Suprapubic skin (tissue), 4 donors: Measurements from ENCODE around the gene FAM241A. TPM values are rescaled to one million over a fixed set of nuclear protein-coding genes. Genes with fewer than 3 reads are reported as not detected.

Source experiments
- DNase-seq, 2 donors: peaks; one replicate each; pipeline ENCODE4 v3.0.0-alpha.2; 2019; ENCODE audit warnings: low spot score in 2 of 2
- H3K27ac ChIP-seq: fragments of 200-600 bp; sonication (generic); one replicate; pipeline ENCODE4 v1.5.1; 2019
- H3K27me3 ChIP-seq: fragments of 200-600 bp; sonication (generic); one replicate; pipeline ENCODE4 v1.5.1; 2019
- H3K36me3 ChIP-seq: fragments of 200-600 bp; sonication (generic); one replicate; pipeline ENCODE4 v1.5.1; 2019
- H3K4me1 ChIP-seq: fragments of 200-600 bp; sonication (generic); one replicate; pipeline ENCODE4 v1.5.1; 2019
- H3K4me3 ChIP-seq: fragments of 200-600 bp; sonication (generic); one replicate; pipeline ENCODE4 v1.5.1; 2019; ENCODE audit warnings: mild to moderate bottlenecking
- H3K9me3 ChIP-seq: fragments of 200-600 bp; sonication (generic); one replicate; pipeline ENCODE4 v1.5.1; 2019
- EP300 ChIP-seq: sonication (generic); formaldehyde crosslinking; IDR thresholded peaks from one replicate; pipeline ENCODE4 v1.6.1; 2017; ENCODE audit warnings: antibody characterized with exemption
- POLR2A ChIP-seq, 2 donors: fragments of 450-650 bp; IDR thresholded peaks; one replicate each; pipeline ENCODE4 v1.6.1; 2017; ENCODE audit warnings: antibody characterized with exemption in 2 of 2, mild to moderate bottlenecking in 2 of 2, moderate library complexity in 2 of 2
- POLR2AphosphoS5 ChIP-seq, 3 donors: sonication (generic); formaldehyde crosslinking; IDR thresholded peaks; one replicate each; pipeline ENCODE4 v1.6.1; 2017; ENCODE audit warnings: antibody characterized with exemption in 3 of 3
- WGBS: methylation state at CpG from one replicate; pipeline ENCODE4 v1.1.5; 2018; 5-methylcytosine and 5-hydroxymethylcytosine counted together
- total RNA-seq, 4 donors: library from RNA; depleted of rRNA; stranded (reverse); fragments of >200 nt; gene quantifications; one replicate each; pipeline ENCODE4 v1.1.0, GENCODE V29; 2016
- TF ChIP-seq, protein P1 (sequence below), 2 donors: fragments of 200-600 bp in 1 of 2; fragments of 450-650 bp in 1 of 2; sonication (generic) in 1 of 2; IDR thresholded peaks; one replicate each; pipeline ENCODE4 v1.5.1; 2016 to 2019; ENCODE audit warnings: antibody characterized with exemption in 2 of 2, mild to moderate bottlenecking in 1 of 2, moderate library complexity in 1 of 2

FAM241A gene
- total RNA-seq, 4 donors from 2014 or later: 2.8 to 3.7 (median 3.4) TPM

DNA sequence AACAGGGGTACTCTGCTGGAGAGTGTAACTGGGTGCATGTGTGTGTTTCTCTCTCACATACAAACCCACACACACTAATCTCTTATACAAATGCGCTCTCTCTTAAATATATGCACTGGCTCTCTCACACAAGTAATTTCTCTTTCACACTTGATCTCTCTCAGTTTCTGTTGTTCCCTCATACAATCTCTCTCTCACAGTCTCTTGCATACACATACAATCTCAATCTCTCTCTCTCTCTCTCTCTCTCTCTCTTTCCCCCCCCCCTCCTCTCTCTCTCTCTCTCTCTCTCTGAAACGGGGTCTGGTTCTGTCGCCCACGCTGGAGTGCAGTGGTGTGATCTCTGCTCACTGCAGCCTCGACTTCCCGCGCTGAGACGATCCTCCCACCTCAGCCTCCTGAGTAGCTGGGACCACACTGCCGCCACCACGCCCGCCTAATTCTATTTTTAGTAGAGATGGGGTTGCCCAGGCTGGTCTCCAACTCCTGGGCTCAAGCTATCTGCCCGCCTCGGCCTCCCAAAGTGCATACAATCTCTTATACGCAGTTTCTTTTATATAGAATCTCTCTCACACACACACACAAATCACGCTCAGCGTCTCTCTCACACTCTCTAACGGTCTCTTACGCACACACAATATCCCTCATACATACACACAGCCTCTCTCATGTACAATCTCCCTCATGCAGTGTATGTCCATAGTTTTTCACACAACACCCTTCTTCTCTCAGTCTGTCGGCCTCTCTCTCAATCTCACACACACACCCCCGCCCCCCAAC, 518 bp upstream of the FAM241A start:
- H3K36me3 ChIP-seq: no peaks in the 10 kb centered on the region
- no peaks in the 10 kb centered on the region for H3K9me3 ChIP-seq
- TF ChIP-seq, protein P1, sequence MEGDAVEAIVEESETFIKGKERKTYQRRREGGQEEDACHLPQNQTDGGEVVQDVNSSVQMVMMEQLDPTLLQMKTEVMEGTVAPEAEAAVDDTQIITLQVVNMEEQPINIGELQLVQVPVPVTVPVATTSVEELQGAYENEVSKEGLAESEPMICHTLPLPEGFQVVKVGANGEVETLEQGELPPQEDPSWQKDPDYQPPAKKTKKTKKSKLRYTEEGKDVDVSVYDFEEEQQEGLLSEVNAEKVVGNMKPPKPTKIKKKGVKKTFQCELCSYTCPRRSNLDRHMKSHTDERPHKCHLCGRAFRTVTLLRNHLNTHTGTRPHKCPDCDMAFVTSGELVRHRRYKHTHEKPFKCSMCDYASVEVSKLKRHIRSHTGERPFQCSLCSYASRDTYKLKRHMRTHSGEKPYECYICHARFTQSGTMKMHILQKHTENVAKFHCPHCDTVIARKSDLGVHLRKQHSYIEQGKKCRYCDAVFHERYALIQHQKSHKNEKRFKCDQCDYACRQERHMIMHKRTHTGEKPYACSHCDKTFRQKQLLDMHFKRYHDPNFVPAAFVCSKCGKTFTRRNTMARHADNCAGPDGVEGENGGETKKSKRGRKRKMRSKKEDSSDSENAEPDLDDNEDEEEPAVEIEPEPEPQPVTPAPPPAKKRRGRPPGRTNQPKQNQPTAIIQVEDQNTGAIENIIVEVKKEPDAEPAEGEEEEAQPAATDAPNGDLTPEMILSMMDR (IDR thresholded peaks at IDR 0.05): no peak
- TF ChIP-seq POLR2AphosphoS5 (IDR thresholded peaks at IDR 0.05) (no peak), POLR2A (IDR thresholded peaks at IDR 0.05) (no peak), EP300 (no peak)
- 67% methylated on average over 20 of the region's 20 CpGs for WGBS
- peaks cover 13% of the 10 kb centered on the region for H3K4me1 ChIP-seq
- peak overlapping the region; percentile 88 for H3K27ac ChIP-seq
- no peaks in the 10 kb centered on the region for H3K27me3 ChIP-seq
- DNase-seq: no peak
- peak overlapping the region; percentile 72 for H3K4me3 ChIP-seq

DNA sequence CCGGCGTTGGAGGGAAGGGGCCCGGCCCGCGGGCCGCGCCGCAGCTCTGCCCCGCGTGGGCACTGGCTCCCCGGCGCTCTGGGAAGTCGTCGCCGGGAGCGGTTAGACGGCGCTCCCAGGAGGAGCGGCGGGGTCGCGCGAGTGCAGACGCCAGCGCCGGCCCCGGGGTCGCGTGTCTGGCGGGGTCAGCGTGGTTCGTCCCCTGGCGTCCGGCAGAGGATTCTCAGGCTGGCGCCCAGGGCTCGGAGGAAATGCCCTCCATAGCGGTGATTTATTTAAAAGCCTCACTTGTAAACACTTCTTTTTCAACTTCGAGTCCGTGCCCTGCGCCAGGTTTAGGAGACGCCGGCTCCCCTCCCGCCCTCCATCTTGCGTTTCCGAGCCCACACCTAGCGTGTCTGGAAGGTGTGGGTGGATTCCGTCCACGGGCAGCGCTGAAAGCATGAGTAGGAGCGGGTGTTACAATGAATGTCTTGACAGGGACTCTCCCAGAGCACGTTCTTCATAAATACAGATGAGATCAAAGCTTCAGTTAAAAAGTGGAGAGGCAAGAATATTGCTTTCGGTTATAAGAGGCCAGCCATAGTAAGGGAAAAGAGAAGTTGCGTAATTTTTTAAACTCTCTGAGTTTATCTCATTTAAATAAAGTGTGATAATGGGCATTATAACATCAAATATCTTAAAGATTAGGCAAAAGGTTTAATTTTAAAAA, 692 bp downstream of the FAM241A start:
- WGBS: under 1% methylated on average over 30 of the region's 53 CpGs
- Histone ChIP-seq H3K27ac (peak overlapping the region; percentile 88), H3K27me3 (no peaks in the 10 kb centered on the region), H3K4me3 (peak overlapping the region; percentile 72), H3K4me1 (peaks cover 13% of the 10 kb centered on the region), H3K36me3 (no peaks in the 10 kb centered on the region), H3K9me3 (no peaks in the 10 kb centered on the region)
- TF ChIP-seq POLR2A (IDR thresholded peaks at IDR 0.05) (no peak), EP300 (no peak), POLR2AphosphoS5 (IDR thresholded peaks at IDR 0.05) (no peak)
- TF ChIP-seq, protein P1 (IDR thresholded peaks at IDR 0.05): no peak
- peak in 1 of 2 donors; percentile 72 for DNase-seq

DNA sequence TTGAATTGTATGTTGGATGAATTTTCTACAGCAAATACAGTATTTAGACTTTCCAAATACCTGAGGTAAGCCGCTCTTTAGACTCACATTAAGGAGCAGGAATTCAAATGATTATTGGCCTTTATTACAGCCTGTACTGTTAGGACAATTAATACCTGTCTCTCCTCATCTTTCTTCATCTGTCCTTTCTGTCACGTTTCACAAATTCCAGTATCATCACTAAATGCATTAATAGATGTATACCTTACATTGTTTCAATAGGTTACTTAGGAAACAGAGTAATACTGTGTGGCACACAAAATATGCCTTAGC, 1.2 kb downstream of the FAM241A start:
- WGBS: 38% methylated on average over 2 of the region's 2 CpGs
- DNase-seq: no peak
- no peaks in the 10 kb centered on the region for H3K36me3 ChIP-seq
- H3K27ac ChIP-seq: peak overlapping the region; percentile 88
- H3K9me3 ChIP-seq: no peaks in the 10 kb centered on the region
- H3K27me3 ChIP-seq: no peaks in the 10 kb centered on the region
- peak overlapping the region; percentile 72 for H3K4me3 ChIP-seq
- TF ChIP-seq, protein P1 (IDR thresholded peaks at IDR 0.05): no peak
- TF ChIP-seq POLR2AphosphoS5 (IDR thresholded peaks at IDR 0.05): no peak
- no peak for TF ChIP-seq EP300
- no peak for TF ChIP-seq POLR2A (IDR thresholded peaks at IDR 0.05)
- H3K4me1 ChIP-seq: peaks cover 13% of the 10 kb centered on the region

DNA sequence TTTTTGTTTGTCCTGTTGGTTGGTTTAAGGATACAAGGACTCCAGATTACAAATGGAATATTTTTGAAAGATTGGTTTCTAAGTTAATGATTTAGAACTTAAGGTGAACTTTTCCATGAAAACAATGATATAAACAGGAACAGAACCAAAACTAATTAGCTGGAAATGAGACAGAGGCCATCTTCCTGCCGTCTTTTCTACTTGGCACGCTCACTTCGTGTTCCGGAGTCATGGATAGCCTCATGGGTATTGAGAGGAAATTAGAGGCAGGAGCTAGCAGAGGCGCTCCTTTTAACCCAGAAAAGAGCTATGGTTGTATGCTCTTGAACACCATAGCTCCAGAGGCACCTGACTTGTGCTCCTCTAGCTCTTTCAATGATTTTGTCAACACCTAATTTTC, 2.4 kb downstream of the FAM241A start:
- no peak for DNase-seq
- H3K27ac ChIP-seq: no peak overlapping the region
- H3K4me3 ChIP-seq: peak overlapping the region; percentile 72
- TF ChIP-seq, protein P1 (IDR thresholded peaks at IDR 0.05): no peak
- no peak for TF ChIP-seq EP300
- no peak for TF ChIP-seq POLR2AphosphoS5 (IDR thresholded peaks at IDR 0.05)
- no peak for TF ChIP-seq POLR2A (IDR thresholded peaks at IDR 0.05)
- 49% methylated on average over 5 of the region's 5 CpGs for WGBS
- H3K36me3 ChIP-seq: no peaks in the 10 kb centered on the region
- peaks cover 13% of the 10 kb centered on the region for H3K4me1 ChIP-seq
- no peaks in the 10 kb centered on the region for H3K27me3 ChIP-seq
- no peaks in the 10 kb centered on the region for H3K9me3 ChIP-seq

DNA sequence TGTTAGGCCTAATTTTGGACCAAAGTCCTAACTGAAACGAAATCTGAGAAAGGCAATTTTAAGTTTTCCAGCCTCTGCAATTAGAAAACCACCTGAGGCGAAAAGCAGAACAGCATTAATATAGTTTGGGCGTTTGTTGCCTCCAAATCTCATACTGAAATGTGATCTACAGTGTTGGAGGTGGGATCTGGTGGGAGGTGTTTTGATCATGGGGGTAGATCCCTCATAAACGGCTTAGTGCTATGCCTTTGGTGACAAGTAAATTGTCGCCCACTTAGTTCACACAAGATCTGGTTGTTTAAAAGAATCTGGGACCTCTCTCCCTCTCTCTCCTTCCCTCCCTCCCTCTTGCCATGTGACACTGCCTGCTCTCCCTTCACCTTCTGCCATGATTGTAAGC, 5.7 kb downstream of the FAM241A start:
- Histone ChIP-seq H3K36me3 (no peaks in the 10 kb centered on the region), H3K9me3 (no peaks in the 10 kb centered on the region), H3K4me3 (no peak overlapping the region), H3K27ac (no peak overlapping the region), H3K4me1 (peaks cover 8% of the 10 kb centered on the region), H3K27me3 (no peaks in the 10 kb centered on the region)
- DNase-seq: no peak
- 84% methylated on average over 5 of the region's 5 CpGs for WGBS
- TF ChIP-seq, protein P1 (IDR thresholded peaks at IDR 0.05): no peak
- no peak for TF ChIP-seq EP300
- no peak for TF ChIP-seq POLR2A (IDR thresholded peaks at IDR 0.05)
- no peak for TF ChIP-seq POLR2AphosphoS5 (IDR thresholded peaks at IDR 0.05)
